ENCODE data around the gene TBXAS1. TPM values are rescaled to one million over a fixed set of nuclear protein-coding genes. Genes with fewer than 3 reads are reported as not detected.
"Not testable (repeated sequence)": the region's sequence is repeated elsewhere in the genome, so short reads cannot be mapped to it uniquely, and the experiment has no call there.

Gene TBXAS1
- polyA plus RNA-seq, 1 donor from 2014 or later = 0.93 TPM

- Histone ChIP-seq H3K4me2 (ENCODE audit: low read length) (no peak overlapping the region), H2AFZ (ENCODE audit: low read depth, low read length) (no peak overlapping the region), H3K4me3 (ENCODE audit: low read length) (no peak overlapping the region), H3K9me3 (ENCODE audit: low read length) (no peaks in the 10 kb centered on the region), H3K27ac (ENCODE audit: low read length) (no peak overlapping the region), H3K9me2 (ENCODE audit: insufficient read depth, low read length) (no peaks in the 10 kb centered on the region), H3K27me3 (ENCODE audit: insufficient read depth, low read depth, low read length) (no peaks in the 10 kb centered on the region), H3F3A (ENCODE audit: insufficient read depth, low read length, poor library complexity, severe bottlenecking) (no peaks in the 10 kb centered on the region), H3K9ac (ENCODE audit: low read length) (no peak overlapping the region), H3K36me3 (ENCODE audit: insufficient read depth, low read length) (no peaks in the 10 kb centered on the region), H4K20me1 (ENCODE audit: insufficient read depth) (no peaks in the 10 kb centered on the region), H3K79me2 (replicated peaks; ENCODE audit: insufficient read depth, low read length) (no peaks in the 10 kb centered on the region)
- TF ChIP-seq MXI1 (conservative IDR thresholded peaks at IDR 0.05; ENCODE audit: poor library complexity, severe bottlenecking) (no peak), EZH2 (IDR thresholded peaks at IDR 0.05; ENCODE audit: borderline replicate concordance, insufficient read depth, low read length, poor library complexity, severe bottlenecking) (no peak), REST (IDR thresholded peaks at IDR 0.05; ENCODE audit: borderline replicate concordance) (no peak), CTCF (IDR thresholded peaks at IDR 0.05; ENCODE audit: poor library complexity, severe bottlenecking) (no peak), RAD21 (conservative IDR thresholded peaks at IDR 0.05) (no peak)
These were observed 11.7 kb downstream of the TBXAS1 start for GRCh38 chr7:139840776-139841175.

GRCh38 chr7:139842401-139843210 is 13.5 kb downstream of the TBXAS1 start:
- no peaks in the 10 kb centered on the region for H4K20me1 ChIP-seq (ENCODE audit: insufficient read depth)
- H3K27me3 ChIP-seq (ENCODE audit: insufficient read depth, low read depth, low read length) = no peaks in the 10 kb centered on the region
- H2AFZ ChIP-seq (ENCODE audit: low read depth, low read length) = no peak overlapping the region

GRCh38 chr7:139843211-139843537 is 14.1 kb downstream of the TBXAS1 start:
- not testable (repeated sequence) for H3K9ac ChIP-seq (ENCODE audit: low read length); H3K36me3 ChIP-seq (ENCODE audit: insufficient read depth, low read length); H3F3A ChIP-seq (ENCODE audit: insufficient read depth, low read length, poor library complexity, severe bottlenecking); H3K9me2 ChIP-seq (ENCODE audit: insufficient read depth, low read length); H3K4me2 ChIP-seq (ENCODE audit: low read length); H2AFZ ChIP-seq (ENCODE audit: low read depth, low read length); H3K79me2 ChIP-seq (replicated peaks; ENCODE audit: insufficient read depth, low read length); H3K27ac ChIP-seq (ENCODE audit: low read length); H4K20me1 ChIP-seq (ENCODE audit: insufficient read depth); H3K9me3 ChIP-seq (ENCODE audit: low read length); H3K27me3 ChIP-seq (ENCODE audit: insufficient read depth, low read depth, low read length); H3K4me3 ChIP-seq (ENCODE audit: low read length)

More at GRCh38 chr7:139842401-139843210, 13.5 kb downstream of the TBXAS1 start:
- no peak overlapping the region for H3K27ac ChIP-seq (ENCODE audit: low read length)
- H3K9ac ChIP-seq (ENCODE audit: low read length) = no peak overlapping the region
- H3K4me2 ChIP-seq (ENCODE audit: low read length) = no peak overlapping the region
- H3K9me2 ChIP-seq (ENCODE audit: insufficient read depth, low read length) = no peaks in the 10 kb centered on the region
- TF ChIP-seq SMC3 (conservative IDR thresholded peaks at IDR 0.05; ENCODE audit: poor library complexity) (no peak), EZH2 (IDR thresholded peaks at IDR 0.05; ENCODE audit: borderline replicate concordance, insufficient read depth, low read length, poor library complexity, severe bottlenecking) (no peak), MXI1 (conservative IDR thresholded peaks at IDR 0.05; ENCODE audit: poor library complexity, severe bottlenecking) (no peak), TAF1 (IDR thresholded peaks at IDR 0.05; ENCODE audit: low read depth) (no peak), REST (IDR thresholded peaks at IDR 0.05; ENCODE audit: borderline replicate concordance) (no peak)
- H3F3A ChIP-seq (ENCODE audit: insufficient read depth, low read length, poor library complexity, severe bottlenecking) = no peaks in the 10 kb centered on the region
- H3K4me3 ChIP-seq (ENCODE audit: low read length) = no peak overlapping the region
- H3K79me2 ChIP-seq (replicated peaks; ENCODE audit: insufficient read depth, low read length) = no peaks in the 10 kb centered on the region
- no peaks in the 10 kb centered on the region for H3K36me3 ChIP-seq (ENCODE audit: insufficient read depth, low read length)
- H3K9me3 ChIP-seq (ENCODE audit: low read length) = no peaks in the 10 kb centered on the region

Data from neural cell (in vitro differentiated cells).